GM21737 (cell line): ENCODE measurements around the gene OVOL3.
A peak's percentile ranks its signal among the peaks of the same experiment; 100 is the strongest.
"Not testable (repeated sequence)": the region's sequence is repeated elsewhere in the genome, so short reads cannot be mapped to it uniquely, and the experiment has no call there.

Experiments used
- ATAC-seq: cut with Tn5 transposase; IDR thresholded peaks from one replicate; pipeline ENCODE4 v1.9.1; 2021; ENCODE audit warnings: mild to moderate bottlenecking, moderate library complexity; ENCODE audit not compliant: unreplicated experiment

OVOL3 gene

DNA sequence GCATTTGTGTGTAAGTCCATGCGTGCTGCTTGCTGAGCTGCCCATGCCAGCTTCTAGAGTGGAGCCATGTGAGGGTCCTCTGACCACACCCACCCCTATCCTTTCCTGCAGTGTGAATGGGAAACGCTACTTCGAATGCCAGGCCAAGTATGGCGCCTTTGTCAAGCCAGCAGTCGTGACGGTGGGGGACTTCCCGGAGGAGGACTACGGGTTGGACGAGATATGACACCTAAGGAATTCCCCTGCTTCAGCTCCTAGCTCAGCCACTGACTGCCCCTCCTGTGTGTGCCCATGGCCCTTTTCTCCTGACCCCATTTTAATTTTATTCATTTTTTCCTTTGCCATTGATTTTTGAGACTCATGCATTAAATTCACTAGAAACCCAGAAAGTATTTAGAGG lies 14.6 kb downstream of the OVOL3 start:
- ATAC-seq: no peak

GRCh38 chr19:36128392-36128736 lies 17.4 kb downstream of the OVOL3 start:
- no peak for ATAC-seq

GRCh38 chr19:36131221-36131620 lies 20.3 kb downstream of the OVOL3 start:
- not testable (repeated sequence) for ATAC-seq

DNA sequence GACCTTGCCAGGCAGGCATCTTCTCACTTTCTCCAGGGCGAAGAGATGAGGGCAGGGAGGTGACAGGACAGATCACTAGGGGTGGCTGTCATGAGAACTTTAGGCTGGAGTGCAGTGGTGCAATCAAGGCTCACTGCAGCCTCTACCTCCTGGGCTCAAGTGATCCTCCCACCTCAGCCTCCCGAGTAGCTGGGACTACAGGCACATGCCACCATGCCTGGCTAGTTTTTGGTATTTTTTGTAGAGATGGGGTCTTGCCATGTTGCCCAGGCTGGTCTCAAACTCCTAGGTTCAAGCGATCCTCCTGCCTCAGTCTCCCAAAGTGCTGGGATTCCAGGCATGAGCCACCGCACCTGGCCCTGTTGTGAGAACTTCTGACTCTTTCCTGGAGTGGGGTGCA lies 23.9 kb downstream of the OVOL3 start:
- not testable (repeated sequence) for ATAC-seq

DNA sequence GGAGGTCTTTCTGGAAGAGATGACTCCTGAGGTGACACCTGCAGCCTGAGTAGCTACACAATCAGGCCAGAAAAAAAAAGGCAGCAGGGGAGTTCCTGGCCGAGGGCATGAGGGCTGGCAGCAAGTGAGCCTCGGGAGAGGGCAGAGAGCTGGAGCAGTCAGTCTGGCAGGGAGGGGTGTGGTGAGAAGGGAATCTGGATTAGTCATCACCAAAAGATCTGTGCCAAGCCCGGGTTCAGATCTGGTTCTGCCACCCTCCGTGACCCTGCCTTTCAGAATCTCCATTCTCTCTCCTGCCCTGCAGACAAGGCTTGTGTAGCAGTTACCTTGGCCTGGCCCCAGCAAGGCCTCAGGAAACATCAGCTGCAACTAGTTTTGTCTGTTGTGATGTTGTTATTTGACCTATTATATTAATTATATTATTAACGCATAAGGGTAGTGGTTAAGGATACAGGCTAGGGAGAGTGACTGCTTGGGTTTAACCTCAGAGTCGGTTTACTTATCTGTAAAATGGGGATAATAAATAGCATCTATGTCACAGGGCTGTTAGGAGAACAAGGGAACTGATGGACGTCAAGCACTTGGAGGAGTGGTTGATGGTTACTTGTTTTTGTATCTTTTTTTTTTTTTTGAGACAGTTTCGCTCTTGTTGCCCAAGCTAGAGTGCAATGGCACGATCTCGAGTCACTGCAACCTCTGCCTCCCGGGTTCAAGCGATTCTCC lies 26.2 kb downstream of the OVOL3 start:
- ATAC-seq: no peak

DNA sequence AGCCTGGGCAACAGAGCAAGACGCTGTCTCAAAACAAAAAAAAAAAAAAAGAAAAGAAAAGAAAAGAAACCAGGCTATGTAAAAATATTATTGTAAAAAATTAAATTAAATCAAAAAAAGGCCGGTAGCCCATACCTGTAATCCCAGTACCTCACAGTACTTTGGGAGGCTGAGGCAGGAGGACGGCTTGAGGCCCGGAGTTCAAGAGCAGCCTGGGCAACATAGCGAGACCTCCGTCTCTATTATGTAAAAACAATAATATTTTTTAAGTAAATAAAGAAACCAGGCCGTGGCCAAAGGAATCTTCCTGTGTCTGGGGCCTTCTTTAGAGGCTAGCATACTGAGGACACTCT lies 28.2 kb downstream of the OVOL3 start:
- no peak for ATAC-seq

DNA sequence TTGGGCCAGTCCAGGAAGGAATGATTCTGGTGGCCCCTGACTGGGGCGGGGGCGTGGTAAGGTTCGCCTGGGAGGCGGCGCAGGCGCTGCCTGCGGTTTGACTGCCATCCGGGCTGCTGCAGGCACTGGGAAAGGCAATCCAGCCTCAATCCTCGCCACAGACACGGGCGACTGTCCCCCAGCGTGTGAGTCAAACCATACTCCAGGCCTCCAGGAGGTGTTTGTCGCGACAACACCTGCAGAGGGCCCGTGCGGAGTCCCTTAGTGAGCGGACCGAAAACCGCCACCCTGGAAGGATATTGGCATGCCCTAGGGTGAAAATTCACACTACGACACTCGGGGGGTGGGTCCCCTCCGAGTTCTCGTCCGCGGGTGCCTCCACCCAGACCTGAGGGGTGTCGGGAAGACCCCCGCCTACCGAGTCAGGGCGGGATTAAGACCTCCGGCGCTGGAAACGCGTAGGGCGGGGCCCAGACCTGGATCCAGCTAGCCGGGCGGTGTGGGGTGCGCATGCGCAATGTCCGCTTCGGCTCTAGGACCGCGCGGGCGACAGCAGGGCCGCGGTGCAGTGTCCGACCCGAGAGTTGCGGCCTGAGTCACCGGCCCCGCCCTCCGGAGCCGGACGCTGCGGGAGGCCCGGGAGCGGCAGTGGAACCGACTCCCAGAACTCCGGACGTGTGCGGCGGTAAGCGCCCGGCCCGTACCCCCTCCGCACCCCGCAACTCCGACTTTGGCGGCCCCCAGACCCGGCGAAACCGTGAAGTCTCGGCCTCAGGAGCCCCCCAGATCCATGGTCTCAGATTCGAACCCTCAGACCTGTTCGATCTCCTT lies 28.7 kb downstream of the OVOL3 start, which contains the start of gene CAPNS1:
TSS of gene CAPNS1 (plus strand) at position 594 of the 831 bp plus-strand sequence. CDS start 946 bp downstream, outside the sequence.
- ATAC-seq: peak; percentile 74

GRCh38 chr19:36140304-36141038 lies 29.5 kb downstream of the OVOL3 start:
- no peak for ATAC-seq

- ATAC-seq: peak; percentile 49
Measured at GRCh38 chr19:36141039-36141927, 30.3 kb downstream of the OVOL3 start.

DNA sequence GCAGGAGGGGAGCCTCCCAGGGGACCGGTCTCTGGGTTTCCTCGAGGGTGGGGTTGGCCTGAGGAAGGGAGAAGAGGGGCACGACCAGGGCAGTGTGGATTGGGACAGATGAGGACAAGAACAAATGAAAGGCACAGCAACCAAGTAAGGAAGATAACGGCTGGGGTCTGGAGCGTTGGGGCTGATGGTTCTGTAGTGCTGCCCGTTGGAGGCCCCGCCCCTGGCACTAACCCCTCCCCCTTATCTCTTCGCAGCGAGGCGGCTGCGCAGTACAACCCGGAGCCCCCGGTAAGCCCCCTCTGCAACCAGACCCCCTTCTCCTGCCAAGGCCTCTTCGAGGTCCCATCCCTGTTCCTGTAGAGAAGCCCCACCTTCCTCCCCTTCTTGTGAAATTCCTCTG lies 31.1 kb downstream of the OVOL3 start:
- no peak for ATAC-seq

DNA sequence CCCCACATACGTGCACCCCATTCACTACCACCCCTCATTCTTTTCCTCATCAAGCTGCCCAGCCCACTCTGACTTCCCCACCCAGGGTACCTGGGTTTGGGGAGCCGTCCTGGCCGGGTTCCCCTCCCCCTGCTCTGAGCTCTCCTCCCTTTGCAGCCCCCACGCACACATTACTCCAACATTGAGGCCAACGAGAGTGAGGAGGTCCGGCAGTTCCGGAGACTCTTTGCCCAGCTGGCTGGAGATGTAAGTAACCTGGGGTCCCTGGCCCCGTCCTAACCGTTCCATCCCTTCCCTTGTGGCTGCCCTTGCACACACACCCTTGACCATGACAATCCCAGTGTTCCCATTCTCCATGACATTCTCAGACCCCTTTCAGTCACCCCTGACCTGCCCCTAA lies 31.6 kb downstream of the OVOL3 start:
- ATAC-seq: no peak

DNA sequence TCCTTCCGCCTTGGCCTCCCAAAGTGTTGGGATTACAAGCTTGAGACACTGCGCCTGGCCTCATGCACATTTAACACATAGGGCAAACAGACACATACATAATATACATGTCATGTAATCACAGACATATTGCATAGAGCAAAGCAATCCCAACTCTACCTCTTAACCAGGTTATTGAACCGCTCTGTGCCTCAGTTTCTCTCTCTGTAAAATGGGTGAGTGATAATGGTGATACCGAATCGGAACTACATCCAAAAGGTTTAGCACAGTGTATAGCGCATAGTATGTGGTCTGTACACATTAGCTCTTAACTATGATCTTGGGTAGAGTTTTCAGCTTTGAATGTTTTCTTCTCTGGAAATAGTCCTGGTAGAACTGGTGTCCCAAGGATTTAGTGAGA lies 33.7 kb downstream of the OVOL3 start:
- no peak for ATAC-seq

GRCh38 chr19:36149673-36150406 lies 38.9 kb downstream of the OVOL3 start:
- no peak for ATAC-seq

DNA sequence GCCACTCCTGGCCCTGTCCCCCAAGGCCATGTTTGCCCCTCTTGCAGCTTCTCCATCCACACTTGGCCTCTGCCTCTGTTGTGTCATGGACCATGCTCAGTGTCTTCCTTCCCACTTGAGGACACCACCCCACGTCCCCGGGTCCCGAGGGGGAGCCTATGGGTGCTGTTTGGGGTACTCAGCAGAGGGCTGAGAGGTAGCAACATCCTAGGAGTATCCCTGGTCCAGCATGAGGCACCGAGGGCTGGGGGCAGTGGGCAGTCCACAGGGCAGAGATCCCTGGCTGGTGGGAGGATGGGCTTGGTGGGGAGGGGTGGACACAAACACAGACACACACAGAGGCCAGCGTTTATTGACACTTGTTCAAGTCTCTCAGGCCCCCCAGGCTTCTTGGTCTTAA lies 39.6 kb downstream of the OVOL3 start:
- ATAC-seq: no peak

- no peak for ATAC-seq
Measured at GRCh38 chr19:36151144-36152018, 40.4 kb downstream of the OVOL3 start.

GRCh38 chr19:36152019-36152351 lies 41.0 kb downstream of the OVOL3 start:
- no peak for ATAC-seq

- ATAC-seq: no peak
Measured at GRCh38 chr19:36152352-36153091, 41.6 kb downstream of the OVOL3 start, which contains the start of gene COX7A1. Gene COX7A1, minus strand, starts transcription at chr19:36152447. Its CDS starts 40 bp downstream, at chr19:36152407.

DNA sequence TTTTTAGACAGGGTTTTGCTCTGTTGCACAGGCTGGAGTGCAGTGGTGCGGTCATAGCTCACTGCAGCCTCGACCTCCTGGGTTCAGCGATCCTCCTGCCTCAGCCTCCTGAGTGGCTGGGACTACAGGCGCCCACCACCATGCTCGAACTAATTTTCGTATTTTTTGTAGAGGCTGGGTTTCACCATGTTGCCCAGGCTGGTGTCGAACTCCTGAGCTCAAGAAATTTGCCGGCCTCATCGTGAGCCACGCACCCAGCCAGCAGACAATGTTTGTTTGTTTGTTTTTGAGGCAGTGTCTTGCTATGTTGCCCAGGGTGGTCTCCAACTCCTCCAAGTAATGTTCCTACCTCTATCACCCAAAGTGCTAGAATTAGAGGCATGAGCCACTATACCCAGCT lies 42.2 kb downstream of the OVOL3 start:
- no peak for ATAC-seq
